GM19043 (cell line): ENCODE results near the gene MAP1B.

ENCODE experiments used
- ATAC-seq: cut with Tn5 transposase; IDR thresholded peaks from one replicate; pipeline ENCODE4 v1.9.1; 2021; ENCODE audit warnings: low read depth; ENCODE audit not compliant: unreplicated experiment

MAP1B gene

GRCh38 chr5:72187388-72188075 is 80.3 kb downstream of the MAP1B start:
- ATAC-seq, result no peak

DNA sequence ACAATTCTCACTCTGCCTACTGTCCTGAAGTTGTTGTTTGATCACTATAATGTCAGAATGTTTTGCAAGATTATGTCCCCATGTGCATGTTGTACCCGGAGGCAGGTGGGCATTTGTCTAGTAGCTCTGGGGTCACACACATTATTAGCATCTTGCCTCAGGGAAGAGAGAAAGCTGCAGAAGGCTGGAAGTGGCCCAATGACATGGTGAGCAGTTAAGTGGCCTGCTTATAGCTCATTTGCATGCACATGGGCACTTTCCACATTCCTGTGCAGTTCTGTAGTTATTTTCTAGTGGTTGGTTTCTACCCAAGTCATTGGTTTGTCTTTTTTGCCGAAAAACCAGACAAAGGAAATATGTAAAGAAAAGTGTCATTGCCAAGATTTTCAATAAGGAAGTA is 80.9 kb downstream of the MAP1B start:
- no peak for ATAC-seq

GRCh38 chr5:72189146-72189545 is 81.9 kb downstream of the MAP1B start:
- no peak for ATAC-seq

GRCh38 chr5:72191404-72191803 is 84.1 kb downstream of the MAP1B start:
- no peak for ATAC-seq

- peak; percentile 97 for ATAC-seq
Measured at GRCh38 chr5:72194846-72195245, 87.6 kb downstream of the MAP1B start.

- ATAC-seq, result no peak
Measured at GRCh38 chr5:72195581-72195980, 88.3 kb downstream of the MAP1B start.

GRCh38 chr5:72197393-72197792 is 90.1 kb downstream of the MAP1B start:
- no peak for ATAC-seq

- ATAC-seq, result no peak
Measured at GRCh38 chr5:72199681-72200080, 92.4 kb downstream of the MAP1B start.

DNA sequence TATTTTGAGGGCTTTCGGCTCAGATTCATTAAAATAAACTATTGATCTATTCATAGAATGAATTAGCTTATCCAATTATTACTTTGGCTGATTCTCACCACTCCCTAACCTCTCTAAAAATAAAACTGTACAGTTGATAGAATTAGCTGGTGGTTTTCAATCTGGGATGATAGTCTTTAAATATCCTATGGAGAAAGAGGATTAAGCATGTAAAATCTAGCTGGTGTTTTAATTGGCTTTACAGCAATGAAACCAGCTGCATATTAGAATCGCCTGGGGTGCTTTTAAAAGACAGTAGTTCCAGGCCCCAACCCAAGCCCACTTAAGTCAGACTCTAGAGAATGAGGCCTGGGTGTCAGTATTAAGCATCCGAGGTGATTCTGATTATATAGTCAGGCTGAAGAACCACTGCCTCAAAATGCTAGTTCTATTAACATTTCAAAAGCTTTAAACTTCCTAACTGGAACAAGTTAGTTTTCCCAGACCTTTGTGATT is 95.1 kb downstream of the MAP1B start:
- ATAC-seq, result no peak

DNA sequence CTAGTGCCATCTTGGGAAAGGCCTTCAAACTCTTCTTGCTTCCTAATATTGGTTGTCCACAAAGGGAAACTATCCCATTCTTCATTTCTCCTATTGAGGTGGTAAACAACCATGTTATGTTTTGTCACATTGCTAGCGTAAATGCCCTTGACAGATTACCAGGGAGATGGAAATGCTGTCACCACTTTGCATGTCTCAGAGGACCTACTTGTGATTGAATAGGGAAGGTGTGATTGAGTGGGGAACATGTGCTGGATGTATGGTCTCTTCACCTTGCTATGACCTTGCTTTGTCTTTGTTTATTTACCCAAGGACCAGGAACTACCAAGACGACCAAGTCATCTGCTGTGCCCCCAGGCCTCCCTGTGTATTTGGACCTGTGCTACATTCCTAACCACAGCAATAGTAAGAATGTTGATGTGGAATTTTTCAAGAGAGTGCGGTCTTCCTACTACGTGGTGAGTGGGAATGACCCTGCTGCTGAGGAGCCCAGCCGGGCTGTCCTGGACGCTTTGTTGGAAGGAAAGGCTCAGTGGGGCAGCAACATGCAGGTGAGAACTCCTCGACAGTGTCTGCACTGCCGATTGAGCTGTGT is 96.1 kb downstream of the MAP1B start:
- no peak for ATAC-seq

- no peak for ATAC-seq
Measured at GRCh38 chr5:72204946-72205345, 97.7 kb downstream of the MAP1B start.

DNA sequence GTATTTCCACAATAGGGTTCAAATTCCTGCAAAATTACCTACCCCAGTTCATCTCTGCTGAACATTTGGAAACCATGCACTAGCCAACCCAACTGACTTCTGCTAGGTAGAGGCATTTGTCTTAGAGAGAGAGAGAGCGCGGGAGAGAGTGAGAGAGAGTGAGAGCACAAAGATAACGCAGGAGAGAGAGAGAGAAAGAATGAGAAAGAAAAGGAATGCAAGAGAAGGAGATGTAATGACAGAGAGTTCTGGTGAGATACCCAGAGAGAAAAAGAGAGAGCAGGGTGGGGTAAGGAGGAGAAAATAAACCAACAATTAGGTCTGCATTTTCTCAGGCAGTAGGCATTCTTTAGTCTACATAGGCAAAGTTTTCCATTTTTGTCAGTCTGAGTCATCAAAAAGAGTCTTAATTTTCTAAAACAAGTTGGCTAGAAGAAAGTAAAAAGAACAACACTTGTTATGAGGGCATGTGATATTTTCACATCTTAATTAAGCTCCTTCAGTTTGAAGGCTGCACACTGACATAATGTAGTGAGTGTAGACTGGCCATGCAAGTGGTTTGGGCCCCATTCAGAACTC is 98.2 kb downstream of the MAP1B start:
- ATAC-seq, result no peak

GRCh38 chr5:72206160-72206559 is 98.9 kb downstream of the MAP1B start:
- no peak for ATAC-seq

GRCh38 chr5:72206994-72207393 is 99.7 kb downstream of the MAP1B start:
- ATAC-seq, result no peak

DNA sequence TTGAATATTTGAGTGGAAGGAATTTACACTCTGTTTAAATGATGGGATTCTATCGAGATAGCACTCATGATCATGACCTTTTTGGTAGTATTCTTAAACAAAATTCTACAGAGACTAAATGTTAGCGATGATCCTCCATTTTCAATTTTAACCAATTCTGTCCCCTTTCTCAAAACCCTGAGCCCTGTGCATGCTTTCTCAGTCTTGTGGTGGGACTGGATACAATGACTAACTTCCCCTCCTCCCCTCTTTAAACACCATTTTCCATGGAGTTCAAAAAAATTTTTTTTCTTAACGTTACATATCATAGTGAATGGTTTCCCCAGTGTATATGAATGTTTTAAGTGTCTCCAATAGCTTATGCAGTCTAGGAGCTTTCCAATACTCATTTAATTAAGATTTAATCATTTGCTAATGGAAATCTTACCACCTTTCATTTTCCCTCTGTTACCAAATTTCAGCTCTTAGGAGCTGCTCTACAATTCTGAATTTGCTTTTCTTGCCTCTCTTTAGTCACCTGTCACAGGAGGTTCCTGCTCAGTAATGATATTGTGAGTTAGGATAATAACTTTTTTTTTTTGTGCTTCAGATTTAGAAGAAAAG is 101.2 kb downstream of the MAP1B start:
- no peak for ATAC-seq

GRCh38 chr5:72209147-72210115 is 102.2 kb downstream of the MAP1B start:
- ATAC-seq, result no peak

- ATAC-seq, result no peak
Measured at GRCh38 chr5:72210888-72211678, 103.8 kb downstream of the MAP1B start.

DNA sequence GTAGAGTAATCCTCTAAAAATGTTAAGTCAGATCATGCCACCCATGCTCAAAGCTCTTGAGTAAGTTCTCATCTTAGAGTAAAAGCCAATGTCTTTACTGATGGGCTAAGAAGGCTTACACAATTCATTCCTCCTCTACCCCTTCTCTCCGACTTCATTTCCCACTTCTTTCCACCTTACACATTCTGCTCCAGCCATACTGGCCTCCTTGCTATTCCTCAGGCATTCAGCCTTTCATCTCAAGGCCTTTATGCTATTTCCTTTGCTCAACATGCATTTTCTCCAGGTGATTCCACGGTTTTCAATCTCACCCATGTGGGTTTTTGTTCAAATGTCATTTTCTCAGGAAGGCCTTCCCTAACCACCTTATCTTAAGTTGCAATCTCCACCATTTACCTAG is 104.9 kb downstream of the MAP1B start:
- no peak for ATAC-seq

DNA sequence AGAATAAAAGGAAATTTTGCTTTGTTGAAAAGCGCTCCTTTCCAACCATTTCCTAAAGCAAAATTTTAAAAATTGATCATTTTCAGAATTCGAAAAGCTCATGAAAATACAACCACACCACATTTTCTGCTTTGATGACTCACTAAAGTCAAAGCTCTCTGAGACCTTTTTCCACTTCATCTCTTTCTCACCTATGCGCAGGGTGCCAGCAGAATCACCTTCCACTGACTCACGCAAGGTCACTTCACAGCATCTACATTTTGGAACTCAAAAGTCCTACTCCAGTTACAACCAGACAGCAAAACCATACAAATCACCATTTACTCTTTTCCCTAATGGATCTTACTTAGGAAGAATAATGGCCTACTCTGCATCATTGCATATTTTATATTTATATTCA is 106.2 kb downstream of the MAP1B start:
- ATAC-seq, result no peak

GRCh38 chr5:72214168-72214567 is 106.9 kb downstream of the MAP1B start:
- ATAC-seq, result no peak
